ENCODE measurements around the gene TGFBR2. TPM values are rescaled to one million over a fixed set of nuclear protein-coding genes. Genes with fewer than 3 reads are reported as not detected.

The TGFBR2 gene
- total RNA-seq, 1 experiment from 2014 or later = 45.9 TPM

DNA sequence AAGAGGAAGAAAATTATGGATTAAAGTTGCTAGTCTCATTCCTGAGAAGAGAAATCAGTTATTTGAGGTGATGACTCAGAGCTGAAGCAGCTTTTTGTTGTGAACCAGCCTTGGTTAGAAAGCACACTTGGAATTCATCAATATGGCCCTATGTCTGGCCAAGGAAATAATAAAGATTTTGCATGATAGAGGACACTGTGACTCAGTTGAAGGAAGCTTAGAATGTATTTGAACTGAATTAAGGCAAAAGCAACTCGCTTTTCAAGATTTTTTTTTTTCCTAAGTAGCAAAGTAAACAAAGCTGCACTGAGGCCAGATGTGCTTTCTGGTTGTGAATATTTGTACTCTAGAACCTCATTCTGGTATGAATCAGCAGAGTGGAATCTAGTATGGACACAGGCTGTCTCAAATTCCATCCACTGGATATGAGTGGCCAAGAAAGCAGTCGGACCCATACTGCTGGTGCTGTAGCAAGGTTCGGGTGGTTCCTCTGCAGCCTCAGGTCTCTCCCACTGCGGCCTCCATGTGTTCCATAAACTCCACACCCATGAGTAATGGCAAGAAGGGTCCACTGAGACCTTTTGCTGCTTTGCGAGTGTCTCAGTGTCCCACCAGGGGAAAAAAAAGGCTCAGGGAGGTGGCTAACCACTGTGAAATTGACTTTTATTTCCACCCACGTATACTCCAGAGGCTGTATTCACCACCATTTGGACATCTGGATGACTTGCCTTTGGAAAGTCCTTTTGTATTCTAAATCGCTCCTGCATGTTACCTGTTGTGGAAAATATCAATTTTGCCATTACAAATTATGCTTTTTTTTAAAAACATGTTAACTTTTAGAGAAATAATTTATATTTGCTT is 53.1 kb downstream of the TGFBR2 start:
- BruUV-seq (replicated peaks) = no TSS peak
- Histone ChIP-seq H3K27ac (ENCODE audit: low read length) (peak overlapping the region; percentile 91), H3K27me3 (ENCODE audit: control insufficient read depth, insufficient read depth, low read length) (no peaks in the 10 kb centered on the region), H3K9me3 (ENCODE audit: control insufficient read depth, insufficient read depth, low read depth, low read length) (no peaks in the 10 kb centered on the region), H3K4me3 (ENCODE audit: low read depth in 2 of 2, low read length in 2 of 2) (no peak overlapping the region; a peak in 1 of 4 replicates), H3K4me1 (ENCODE audit: control insufficient read depth, insufficient read depth, low read length) (peaks cover 45% of the 10 kb centered on the region), H3K36me3 (ENCODE audit: control insufficient read depth, insufficient read depth, low read length) (no peaks in the 10 kb centered on the region; the same call in none of the 2 replicates)
- TF ChIP-seq, protein P1, sequence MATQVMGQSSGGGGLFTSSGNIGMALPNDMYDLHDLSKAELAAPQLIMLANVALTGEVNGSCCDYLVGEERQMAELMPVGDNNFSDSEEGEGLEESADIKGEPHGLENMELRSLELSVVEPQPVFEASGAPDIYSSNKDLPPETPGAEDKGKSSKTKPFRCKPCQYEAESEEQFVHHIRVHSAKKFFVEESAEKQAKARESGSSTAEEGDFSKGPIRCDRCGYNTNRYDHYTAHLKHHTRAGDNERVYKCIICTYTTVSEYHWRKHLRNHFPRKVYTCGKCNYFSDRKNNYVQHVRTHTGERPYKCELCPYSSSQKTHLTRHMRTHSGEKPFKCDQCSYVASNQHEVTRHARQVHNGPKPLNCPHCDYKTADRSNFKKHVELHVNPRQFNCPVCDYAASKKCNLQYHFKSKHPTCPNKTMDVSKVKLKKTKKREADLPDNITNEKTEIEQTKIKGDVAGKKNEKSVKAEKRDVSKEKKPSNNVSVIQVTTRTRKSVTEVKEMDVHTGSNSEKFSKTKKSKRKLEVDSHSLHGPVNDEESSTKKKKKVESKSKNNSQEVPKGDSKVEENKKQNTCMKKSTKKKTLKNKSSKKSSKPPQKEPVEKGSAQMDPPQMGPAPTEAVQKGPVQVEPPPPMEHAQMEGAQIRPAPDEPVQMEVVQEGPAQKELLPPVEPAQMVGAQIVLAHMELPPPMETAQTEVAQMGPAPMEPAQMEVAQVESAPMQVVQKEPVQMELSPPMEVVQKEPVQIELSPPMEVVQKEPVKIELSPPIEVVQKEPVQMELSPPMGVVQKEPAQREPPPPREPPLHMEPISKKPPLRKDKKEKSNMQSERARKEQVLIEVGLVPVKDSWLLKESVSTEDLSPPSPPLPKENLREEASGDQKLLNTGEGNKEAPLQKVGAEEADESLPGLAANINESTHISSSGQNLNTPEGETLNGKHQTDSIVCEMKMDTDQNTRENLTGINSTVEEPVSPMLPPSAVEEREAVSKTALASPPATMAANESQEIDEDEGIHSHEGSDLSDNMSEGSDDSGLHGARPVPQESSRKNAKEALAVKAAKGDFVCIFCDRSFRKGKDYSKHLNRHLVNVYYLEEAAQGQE (IDR thresholded peaks at IDR 0.05; ENCODE audit: insufficient read depth in 1 of 2, low read depth in 2 of 2, low read length in 1 of 2) = no peak
- TF ChIP-seq SIN3A (IDR thresholded peaks at IDR 0.05; ENCODE audit: borderline replicate concordance, insufficient read depth, low read depth, low read length) (no peak), POLR2AphosphoS5 (IDR thresholded peaks at IDR 0.05; ENCODE audit: low read depth, low read length) (peak; percentile 30; the same call in 1 of the 2 replicates), TCF7L2 (IDR thresholded peaks at IDR 0.05; ENCODE audit: low read depth, low read length) (peak; percentile 82)
- CTCF ChIA-PET = no interaction called here
- in situ Hi-C loops (cut with HindIII; ENCODE audit: low pct_unique_long_range_greater_than_20kb, low sequenced_read_pairs) = no loop called here
- ATAC-seq = peak; percentile 89
- POLR2A ChIA-PET = no interaction called here
- intact Hi-C loops (cut with micrococcal nuclease; ENCODE audit: unreplicated experiment) = loop anchor here (1.0 kb wide), 1 partner anchor 8 kb away; no protein-coding TSS in a partner anchor
- peak; percentile 76 for DNase-seq (ENCODE audit: low read depth, low spot score)

DNA sequence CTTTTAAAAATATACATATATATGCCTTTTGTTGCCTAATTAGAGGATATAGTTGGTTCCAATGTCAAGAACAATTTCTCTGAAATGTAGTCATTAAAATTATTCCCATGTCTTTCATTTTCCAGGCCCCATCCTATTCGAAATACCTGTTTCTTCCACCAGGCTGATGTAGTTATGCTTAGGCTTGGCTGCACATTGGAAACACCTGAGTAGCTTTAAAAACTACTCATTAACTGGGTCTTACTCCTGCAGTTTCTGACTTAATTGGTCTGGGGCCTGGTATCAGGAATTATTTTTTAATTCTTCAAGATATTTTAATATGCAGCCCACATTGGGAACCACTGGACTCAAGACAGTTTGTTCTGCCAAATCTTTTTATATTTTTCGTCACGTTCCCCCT is 53.7 kb downstream of the TGFBR2 start:
- intact Hi-C loops (cut with micrococcal nuclease; ENCODE audit: unreplicated experiment) = no loop called here
- ChIA-PET CTCF (no interaction called here), POLR2A (no interaction called here)
- no peak overlapping the region for H3K4me3 ChIP-seq (ENCODE audit: low read depth in 2 of 2, low read length in 2 of 2)
- in situ Hi-C loops (cut with HindIII; ENCODE audit: low pct_unique_long_range_greater_than_20kb, low sequenced_read_pairs) = no loop called here
- no peak for ATAC-seq
- H3K27me3 ChIP-seq (ENCODE audit: control insufficient read depth, insufficient read depth, low read length) = no peaks in the 10 kb centered on the region
- BruUV-seq (replicated peaks) = no TSS peak
- no peak for DNase-seq (ENCODE audit: low read depth, low spot score)
- H3K4me1 ChIP-seq (ENCODE audit: control insufficient read depth, insufficient read depth, low read length) = peaks cover 45% of the 10 kb centered on the region
- no peaks in the 10 kb centered on the region for H3K9me3 ChIP-seq (ENCODE audit: control insufficient read depth, insufficient read depth, low read depth, low read length)
- TF ChIP-seq, protein P2, sequence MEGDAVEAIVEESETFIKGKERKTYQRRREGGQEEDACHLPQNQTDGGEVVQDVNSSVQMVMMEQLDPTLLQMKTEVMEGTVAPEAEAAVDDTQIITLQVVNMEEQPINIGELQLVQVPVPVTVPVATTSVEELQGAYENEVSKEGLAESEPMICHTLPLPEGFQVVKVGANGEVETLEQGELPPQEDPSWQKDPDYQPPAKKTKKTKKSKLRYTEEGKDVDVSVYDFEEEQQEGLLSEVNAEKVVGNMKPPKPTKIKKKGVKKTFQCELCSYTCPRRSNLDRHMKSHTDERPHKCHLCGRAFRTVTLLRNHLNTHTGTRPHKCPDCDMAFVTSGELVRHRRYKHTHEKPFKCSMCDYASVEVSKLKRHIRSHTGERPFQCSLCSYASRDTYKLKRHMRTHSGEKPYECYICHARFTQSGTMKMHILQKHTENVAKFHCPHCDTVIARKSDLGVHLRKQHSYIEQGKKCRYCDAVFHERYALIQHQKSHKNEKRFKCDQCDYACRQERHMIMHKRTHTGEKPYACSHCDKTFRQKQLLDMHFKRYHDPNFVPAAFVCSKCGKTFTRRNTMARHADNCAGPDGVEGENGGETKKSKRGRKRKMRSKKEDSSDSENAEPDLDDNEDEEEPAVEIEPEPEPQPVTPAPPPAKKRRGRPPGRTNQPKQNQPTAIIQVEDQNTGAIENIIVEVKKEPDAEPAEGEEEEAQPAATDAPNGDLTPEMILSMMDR (IDR thresholded peaks at IDR 0.05) = no peak
- TF ChIP-seq, protein P1 (IDR thresholded peaks at IDR 0.05; ENCODE audit: insufficient read depth in 1 of 2, low read depth in 2 of 2, low read length in 1 of 2) = no peak
- no peak for TF ChIP-seq SIN3A (IDR thresholded peaks at IDR 0.05; ENCODE audit: borderline replicate concordance, insufficient read depth, low read depth, low read length)
- H3K27ac ChIP-seq (ENCODE audit: low read length) = peak overlapping the region; percentile 91
- H3K36me3 ChIP-seq (ENCODE audit: control insufficient read depth, insufficient read depth, low read length) = no peaks in the 10 kb centered on the region; the same call in 1 of the 2 replicates

All from Panc1 (cell line).